HepG2 (cell line): ENCODE data around the gene FBXO33. TPM values are rescaled to one million over a fixed set of nuclear protein-coding genes. Genes with fewer than 3 reads are reported as not detected.

Experiments used
- ATAC-seq: fragments of 200-7000 bp; cut with Tn5 transposase; 3 replicates; pipeline ENCODE4 v1.9.1; 2020; ENCODE audit warnings: mild to moderate bottlenecking, moderate library complexity
- BruUV-seq: library from RNA; stranded (reverse); fragments of 400-500 nt; replicated peaks from 2 replicates; lab custom pipeline; 2021; lab: Mats Ljungman, UMichigan
- CTCF ChIA-PET: fragments of 300-600 bp; formaldehyde crosslinking; extraction: SDS; loops from one replicate; lab custom pipeline; 2021; ENCODE audit warnings: low total read pairs, inconsistent platforms, low intra/inter-chr PET ratio; lab: Yijun Ruan, JAX
- POLR2A ChIA-PET: fragments of 350-600 bp; sonication (Branson Sonifier 250); formaldehyde crosslinking; loops from one replicate; lab custom pipeline; 2020; ENCODE audit warnings: antibody characterized with exemption, inconsistent platforms; lab: Yijun Ruan, JAX
- DNase-seq: peaks from one replicate; pipeline ENCODE4 v3.0.0-alpha.2; 2015; ENCODE audit warnings: low spot score
- FAIRE-seq: peaks from 3 replicates; lab custom pipeline; 2011; peaks lifted over from hg19 to GRCh38; lab: Jason Lieb, UNC
- H2AFZ ChIP-seq: one replicate; pipeline ENCODE4 v1.6.1; 2011; ENCODE audit warnings: low read length, inconsistent platforms
- H3K27ac ChIP-seq: fragments of 300-600 bp; 3 replicates; pipeline ENCODE4 v1.8.0; 2011; ENCODE audit warnings: mixed run types, mild to moderate bottlenecking, mixed read lengths, low read length, inconsistent platforms; ENCODE audit not compliant: insufficient read depth; ENCODE audit errors: extremely low read length
- H3K27me3 ChIP-seq, 2 experiments: fragments of 200-600 bp in 1 of 2; 2 replicates in 1 of 2; 3 replicates in 1 of 2; pipeline versions ENCODE4 v1.6.0 to v1.8.0; 2011; ENCODE audit warnings: low read length in 2 of 2, mild to moderate bottlenecking in 2 of 2, moderate library complexity in 2 of 2, inconsistent platforms in 1 of 2; ENCODE audit not compliant: insufficient read depth in 2 of 2, control insufficient read depth in 1 of 2
- H3K36me3 ChIP-seq, 2 experiments: fragments of 200-600 bp in 1 of 2; replicated peaks in 1 of 2; 2 replicates in 1 of 2; 3 replicates in 1 of 2; pipeline versions ENCODE4 v1.5.1 to v1.8.0; 2011; ENCODE audit warnings: low read length in 2 of 2, inconsistent platforms in 1 of 2; ENCODE audit not compliant: insufficient read depth in 2 of 2, control insufficient read depth in 1 of 2
- H3K4me1 ChIP-seq: 2 replicates; pipeline ENCODE4 v1.5.1; 2012; ENCODE audit warnings: low read length, inconsistent platforms; ENCODE audit not compliant: insufficient read depth
- H3K4me2 ChIP-seq: 2 replicates; pipeline ENCODE4 v1.6.0; 2011; ENCODE audit warnings: low read depth, low read length, inconsistent platforms
- H3K4me3 ChIP-seq, 3 experiments: fragments of 200-600 bp in 1 of 3; sonication (generic), shearing (Covaris generic) in 1 of 3; replicated peaks in 1 of 3; 2 replicates each; pipeline ENCODE4 v1.5.1; 2011 to 2016; ENCODE audit warnings: low read length in 3 of 3, inconsistent platforms in 2 of 3, low read depth in 2 of 3, mild to moderate bottlenecking in 2 of 3, control low read depth in 1 of 3, mixed read lengths in 1 of 3; ENCODE audit not compliant: insufficient read depth in 1 of 3
- H3K79me2 ChIP-seq: one replicate; pipeline ENCODE4 v1.6.1; 2011; ENCODE audit warnings: low read length, inconsistent platforms; ENCODE audit not compliant: insufficient read depth
- H3K9ac ChIP-seq: 2 replicates; pipeline ENCODE4 v1.6.0; 2011; ENCODE audit warnings: mild to moderate bottlenecking, low read depth, low read length, inconsistent platforms; ENCODE audit not compliant: insufficient read depth
- H3K9me3 ChIP-seq: 2 replicates; pipeline ENCODE4 v1.5.1; 2012; ENCODE audit warnings: mild to moderate bottlenecking, low read length
- H4K20me1 ChIP-seq: 2 replicates; pipeline ENCODE4 v1.6.0; 2011; ENCODE audit warnings: inconsistent platforms, mild to moderate bottlenecking, low read length, moderate library complexity; ENCODE audit not compliant: insufficient read depth
- CHD2 ChIP-seq: IDR thresholded peaks from 2 replicates; pipeline ENCODE4 v1.6.1; 2011; ENCODE audit warnings: low read depth, low read length, improper control_type of control experiment
- ERF ChIP-seq: IDR thresholded peaks from 2 replicates; pipeline ENCODE4 v1.6.1; 2018; ENCODE audit warnings: missing biosample characterization, missing genetic modification reagents
- MIER2 ChIP-seq: IDR thresholded peaks from 2 replicates; pipeline ENCODE4 v1.6.1; 2016; ENCODE audit warnings: missing biosample characterization, missing genetic modification reagents
- MLLT10 ChIP-seq: sonication (generic); formaldehyde crosslinking; IDR thresholded peaks from 2 replicates; pipeline ENCODE4 v1.4.0; 2020; ENCODE audit warnings: missing genetic modification reagents
- NBN ChIP-seq: fragments of 450-650 bp; conservative IDR thresholded peaks from 2 replicates; pipeline ENCODE4 v1.6.1; 2017
- NFIC ChIP-seq: IDR thresholded peaks from 2 replicates; pipeline ENCODE4 v1.6.1; 2012; ENCODE audit warnings: mild to moderate bottlenecking, low read length, inconsistent platforms
- SP4 ChIP-seq: sonication (generic); formaldehyde crosslinking; IDR thresholded peaks from 2 replicates; pipeline ENCODE4 v1.8.1; 2023; ENCODE audit warnings: mild to moderate bottlenecking, missing genetic modification reagents
- ZBTB1 ChIP-seq: sonication (generic); formaldehyde crosslinking; IDR thresholded peaks from 2 replicates; pipeline ENCODE4 v1.4.0; 2020; ENCODE audit warnings: missing genetic modification reagents, borderline replicate concordance
- ZBTB8A ChIP-seq: sonication (generic); formaldehyde crosslinking; IDR thresholded peaks from 2 replicates; pipeline ENCODE4 v1.4.0; 2020; ENCODE audit warnings: mild to moderate bottlenecking, low read depth, missing genetic modification reagents, borderline replicate concordance
- ZNF180 ChIP-seq: sonication (generic); formaldehyde crosslinking; IDR thresholded peaks from 2 replicates; pipeline ENCODE4 v1.4.0; 2020; ENCODE audit warnings: low read depth, missing genetic modification reagents, borderline replicate concordance
- ZNF432 ChIP-seq: sonication (generic); formaldehyde crosslinking; IDR thresholded peaks from 2 replicates; pipeline ENCODE4 v1.5.0; 2020; ENCODE audit warnings: missing genetic modification reagents, mild to moderate bottlenecking, borderline replicate concordance
- ZNF775 ChIP-seq: sonication (generic); formaldehyde crosslinking; IDR thresholded peaks from 2 replicates; pipeline ENCODE4 v1.4.0; 2020; ENCODE audit warnings: missing genetic modification reagents, mild to moderate bottlenecking, moderate library complexity, borderline replicate concordance
- in situ Hi-C: cut with HindIII; loops from 2 replicates; pipeline ENCODE4 v1.10.0; 2017; ENCODE audit warnings: low pct_unique_long_range_greater_than_20kb; ENCODE audit not compliant: extremely low pct_ligation_motif_present
- intact Hi-C: fragments of 100-400 bp; cut with micrococcal nuclease; formaldehyde crosslinking; loops from one replicate; pipeline ENCODE4 v1.10.0; 2022; ENCODE audit not compliant: unreplicated experiment
- polyA plus RNA-seq, 8 experiments: library from polyadenylated mRNA; depleted of rRNA in 3 of 8; stranded (reverse) in 7 of 8; unstranded in 1 of 8; fragments of >200 nt; fragmentation: Illumina TruSeq in 4 of 8; extraction: Trizol in 4 of 8; gene quantifications; 2 replicates each; pipeline versions ENCODE4 v1.2.1 to v1.2.3, GENCODE V29; 2011 to 2016; ENCODE audit warnings: low read depth in 4 of 8, missing spikeins in 1 of 8, mixed read lengths in 1 of 8; ENCODE audit not compliant: insufficient read depth in 1 of 8
- total RNA-seq, 5 experiments: library from RNA; depleted of rRNA; stranded (reverse); fragments of >200 nt; fragmentation: Illumina TruSeq; extraction: Trizol; gene quantifications; 2 replicates each; pipeline ENCODE4 v1.2.3, GENCODE V29; 2016; ENCODE audit warnings: low read depth in 1 of 5

Gene FBXO33
- total and polyA plus RNA-seq, 2 of the 13 experiments (the other 11 are each of a cell fraction or from before 2014, with no cell fraction given), result 15.5 to 16.9 TPM

DNA sequence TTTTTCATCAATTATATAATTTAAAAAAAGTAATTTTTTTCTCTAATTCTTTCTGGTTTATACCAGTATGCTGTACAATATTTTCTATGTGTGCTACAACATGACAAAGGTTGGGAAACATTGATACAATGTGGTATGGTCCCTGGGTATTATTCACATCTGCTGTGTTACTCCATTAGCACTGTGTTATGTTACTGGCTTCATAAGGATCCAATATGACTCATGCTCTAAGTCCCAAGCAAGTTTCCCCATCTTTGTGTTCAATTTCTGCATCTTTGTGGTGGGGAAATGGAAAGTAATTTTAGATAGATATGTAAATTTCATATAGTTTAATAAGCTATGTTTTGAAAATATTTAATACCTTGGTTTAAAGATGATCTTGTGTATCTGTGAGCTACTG lies 35.8 kb downstream of the FBXO33 start:
- intact Hi-C loops, result no loop called here
- no peak overlapping the region for H2AFZ ChIP-seq
- CTCF ChIA-PET, result no interaction called here
- no peak overlapping the region for H3K27ac ChIP-seq
- H3K9me3 ChIP-seq, result no peaks in the 10 kb centered on the region
- no peak overlapping the region for H3K4me2 ChIP-seq
- TF ChIP-seq ZNF775 (CRISPR knock-in tag), result no peak
- no peak for TF ChIP-seq NBN
- no peak for TF ChIP-seq MIER2 (CRISPR knock-in tag)
- no peak for TF ChIP-seq ERF (CRISPR knock-in tag)
- TF ChIP-seq ZBTB8A (CRISPR knock-in tag), result no peak
- TF ChIP-seq ZBTB1 (CRISPR knock-in tag), result no peak
- TF ChIP-seq MLLT10 (CRISPR knock-in tag), result no peak
- no peak for TF ChIP-seq CHD2
- no peak for TF ChIP-seq ZNF180 (CRISPR knock-in tag)
- TF ChIP-seq SP4 (CRISPR knock-in tag), result no peak
- no peak for TF ChIP-seq NFIC
- TF ChIP-seq ZNF432 (CRISPR knock-in tag), result no peak
- TF ChIP-seq, all 625 proteins: peak for 0
- Histone ChIP-seq H3K27me3 (no peaks in the 10 kb centered on the region), H3K79me2 (no peaks in the 10 kb centered on the region), H3K9ac (no peak overlapping the region), H4K20me1 (no peaks in the 10 kb centered on the region), H3K4me1 (no peaks in the 10 kb centered on the region), H3K4me3 (no peak overlapping the region), H3K36me3 (peaks cover 8 to 34% of the 10 kb centered on the region in 2 experiments; a peak in 4 of 5 replicates)
- in situ Hi-C loops, result no loop called here
- no peak for ATAC-seq
- BruUV-seq, result no TSS peak
- DNase-seq, result no peak
- no peak for FAIRE-seq
- POLR2A ChIA-PET, result interaction anchor here (1.1 to 1.4 kb wide), 3 partner anchors 129 to 294 kb away, joined by 3 read pairs; partner anchors contain the start of gene TRAPPC6B
